ENCODE results near the gene ARHGAP10.

The ARHGAP10 gene

DNA sequence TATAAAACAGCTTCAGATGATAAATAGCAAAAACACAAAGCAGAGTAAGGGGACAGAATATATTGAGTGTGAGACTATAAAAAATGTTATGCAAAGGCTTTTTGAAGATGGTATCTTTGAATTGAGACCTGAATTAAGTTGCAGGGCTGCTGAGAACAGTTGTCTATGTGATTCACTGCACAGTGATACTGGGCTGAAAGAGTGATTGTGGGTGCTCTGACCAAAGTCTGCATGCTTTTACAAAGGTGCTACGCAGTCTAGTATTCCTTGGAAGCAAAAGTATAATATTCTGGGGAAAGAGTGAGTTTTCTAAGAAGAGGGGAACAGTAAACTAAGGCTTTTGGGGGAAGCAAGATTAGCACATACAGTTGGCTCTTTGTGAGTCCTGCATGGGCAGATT lies 234.0 kb downstream of the ARHGAP10 start:
- Histone ChIP-seq H3K4me3 (no peak overlapping the region), H3K9ac (ENCODE audit: insufficient read length) (no peak overlapping the region), H3K27ac (no peak overlapping the region), H3K9me3 (ENCODE audit: low read depth, low read length) (no peaks in the 10 kb centered on the region), H3K36me3 (ENCODE audit: insufficient read depth, low read length) (no peaks in the 10 kb centered on the region)
- DNase-seq (ENCODE audit: low read depth, low spot score) = no peak
- TF ChIP-seq POLR2AphosphoS5 (IDR thresholded peaks at IDR 0.05; ENCODE audit: borderline replicate concordance, low read depth, low read length) = no peak
- no peak for TF ChIP-seq FOXP2 (optimal IDR thresholded peaks at IDR 0.05; ENCODE audit: control extremely low read depth, extremely low read length, insufficient read depth)
- no peak for TF ChIP-seq EZH2 (IDR thresholded peaks at IDR 0.05)

DNA sequence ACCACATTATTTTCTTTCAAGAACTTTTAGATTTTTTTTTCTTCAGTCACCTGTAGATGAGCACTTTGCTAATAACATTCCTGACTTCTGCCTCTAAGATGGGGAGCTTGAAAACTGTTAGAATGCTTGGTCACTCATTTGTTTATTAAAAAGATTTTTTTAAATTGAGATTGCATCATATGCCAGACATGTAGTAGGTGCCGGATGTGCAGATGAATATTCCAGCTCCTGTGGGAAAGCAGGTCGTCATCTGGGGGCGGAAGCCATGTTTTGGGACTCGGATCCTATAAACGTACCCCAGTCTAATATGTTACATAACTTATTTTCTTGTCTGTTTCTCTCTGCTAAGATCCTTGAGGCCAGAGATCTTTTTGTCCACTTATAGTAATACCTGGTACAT lies 236.8 kb downstream of the ARHGAP10 start:
- Histone ChIP-seq H3K36me3 (ENCODE audit: insufficient read depth, low read length) (no peaks in the 10 kb centered on the region), H3K27ac (no peak overlapping the region), H3K4me3 (no peak overlapping the region), H3K9ac (ENCODE audit: insufficient read length) (no peak overlapping the region), H3K9me3 (ENCODE audit: low read depth, low read length) (no peaks in the 10 kb centered on the region)
- no peak for DNase-seq (ENCODE audit: low read depth, low spot score)
- TF ChIP-seq FOXP2 (optimal IDR thresholded peaks at IDR 0.05; ENCODE audit: control extremely low read depth, extremely low read length, insufficient read depth) (no peak), EZH2 (IDR thresholded peaks at IDR 0.05) (no peak), POLR2AphosphoS5 (IDR thresholded peaks at IDR 0.05; ENCODE audit: borderline replicate concordance, low read depth, low read length) (no peak)

DNA sequence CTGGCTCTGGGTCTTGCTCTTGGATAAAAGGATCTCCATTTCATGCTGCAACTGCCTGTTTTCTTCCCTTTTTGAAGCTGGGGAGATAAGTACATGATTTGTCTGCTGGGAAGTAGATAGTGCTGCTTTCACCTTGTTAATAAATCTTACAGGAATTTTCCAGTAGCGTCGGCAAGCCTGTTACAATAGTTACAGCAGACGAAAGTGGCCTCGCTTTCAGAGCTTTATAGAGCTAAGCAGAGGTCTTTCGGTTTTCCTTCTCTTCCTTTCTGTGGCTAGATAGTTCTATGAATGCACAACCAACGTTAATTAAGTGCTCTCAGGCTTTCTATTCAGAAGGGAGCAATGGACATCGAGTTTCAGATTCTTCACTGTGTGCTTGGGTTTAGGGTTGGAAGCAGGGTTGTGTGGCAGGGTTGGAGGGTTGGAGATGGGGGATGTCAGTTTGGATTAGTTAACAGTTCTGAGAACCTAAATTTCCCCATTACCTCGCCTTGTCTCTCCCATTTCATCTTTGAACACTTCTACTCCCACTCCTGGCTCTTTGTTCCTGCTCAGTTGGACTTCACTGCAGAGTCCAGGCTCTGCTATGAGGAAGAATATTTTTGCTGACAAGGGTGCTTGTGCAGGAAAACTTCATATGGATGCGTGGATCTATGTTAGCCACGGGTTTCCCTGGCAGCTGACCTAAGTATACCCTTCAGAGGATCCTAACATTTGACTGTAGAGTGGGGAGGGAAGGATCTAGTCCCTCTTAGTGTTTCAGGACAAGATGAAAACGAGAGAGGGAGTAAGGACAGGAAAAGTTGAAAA lies 237.9 kb downstream of the ARHGAP10 start:
- no peaks in the 10 kb centered on the region for H3K9me3 ChIP-seq (ENCODE audit: low read depth, low read length)
- no peak overlapping the region for H3K9ac ChIP-seq (ENCODE audit: insufficient read length)
- H3K4me3 ChIP-seq = no peak overlapping the region
- no peak for DNase-seq (ENCODE audit: low read depth, low spot score)
- no peaks in the 10 kb centered on the region for H3K36me3 ChIP-seq (ENCODE audit: insufficient read depth, low read length)
- H3K27ac ChIP-seq = no peak overlapping the region
- TF ChIP-seq POLR2AphosphoS5 (IDR thresholded peaks at IDR 0.05; ENCODE audit: borderline replicate concordance, low read depth, low read length) = no peak
- no peak for TF ChIP-seq EZH2 (IDR thresholded peaks at IDR 0.05)
- no peak for TF ChIP-seq FOXP2 (optimal IDR thresholded peaks at IDR 0.05; ENCODE audit: control extremely low read depth, extremely low read length, insufficient read depth)

DNA sequence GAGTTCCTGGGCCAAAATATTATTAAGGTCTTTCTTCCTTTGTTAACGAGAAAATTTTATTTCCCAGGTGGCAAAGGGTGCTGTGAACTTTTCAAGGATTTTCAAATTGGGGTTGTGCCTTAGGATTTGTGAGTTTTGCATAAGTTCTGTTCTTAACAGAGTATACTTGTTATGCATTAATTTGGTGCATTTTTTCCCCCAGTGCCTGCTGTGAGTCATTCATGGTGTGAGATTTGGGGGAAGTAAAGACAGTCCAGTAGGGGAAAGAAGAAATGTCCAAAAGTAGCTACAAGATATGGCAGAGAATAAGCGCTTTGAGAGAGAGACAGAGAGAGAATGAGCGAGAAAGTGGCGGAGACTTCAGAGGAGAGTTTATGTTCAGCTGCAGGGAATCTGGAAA lies 239.2 kb downstream of the ARHGAP10 start:
- Histone ChIP-seq H3K27ac (no peak overlapping the region), H3K4me3 (no peak overlapping the region), H3K9ac (ENCODE audit: insufficient read length) (no peak overlapping the region), H3K36me3 (ENCODE audit: insufficient read depth, low read length) (no peaks in the 10 kb centered on the region), H3K9me3 (ENCODE audit: low read depth, low read length) (no peaks in the 10 kb centered on the region)
- no peak for DNase-seq (ENCODE audit: low read depth, low spot score)
- TF ChIP-seq EZH2 (IDR thresholded peaks at IDR 0.05) (no peak), FOXP2 (optimal IDR thresholded peaks at IDR 0.05; ENCODE audit: control extremely low read depth, extremely low read length, insufficient read depth) (no peak), POLR2AphosphoS5 (IDR thresholded peaks at IDR 0.05; ENCODE audit: borderline replicate concordance, low read depth, low read length) (no peak)

DNA sequence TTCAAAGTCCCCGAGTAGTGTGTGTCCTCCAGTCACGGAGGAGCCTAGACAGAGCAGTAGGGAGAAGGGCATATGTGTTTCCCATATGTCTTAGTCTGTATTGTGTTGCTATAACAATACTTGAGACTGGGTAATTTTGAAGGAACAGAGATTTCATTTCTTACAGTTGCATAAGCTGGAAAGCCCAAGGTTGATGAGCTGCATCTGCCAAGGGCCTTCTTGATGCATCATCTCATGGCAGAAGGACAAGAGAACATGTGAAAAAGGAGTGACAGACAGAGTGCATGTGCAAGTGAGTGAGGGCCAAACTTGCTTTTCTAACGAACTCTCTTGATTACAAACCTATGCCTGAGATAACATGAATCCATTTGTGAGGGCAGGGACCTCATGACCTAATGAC lies 243.4 kb downstream of the ARHGAP10 start:
- TF ChIP-seq EZH2 (IDR thresholded peaks at IDR 0.05) (no peak), POLR2AphosphoS5 (IDR thresholded peaks at IDR 0.05; ENCODE audit: borderline replicate concordance, low read depth, low read length) (no peak), FOXP2 (optimal IDR thresholded peaks at IDR 0.05; ENCODE audit: control extremely low read depth, extremely low read length, insufficient read depth) (no peak)
- H3K4me3 ChIP-seq = no peak overlapping the region

DNA sequence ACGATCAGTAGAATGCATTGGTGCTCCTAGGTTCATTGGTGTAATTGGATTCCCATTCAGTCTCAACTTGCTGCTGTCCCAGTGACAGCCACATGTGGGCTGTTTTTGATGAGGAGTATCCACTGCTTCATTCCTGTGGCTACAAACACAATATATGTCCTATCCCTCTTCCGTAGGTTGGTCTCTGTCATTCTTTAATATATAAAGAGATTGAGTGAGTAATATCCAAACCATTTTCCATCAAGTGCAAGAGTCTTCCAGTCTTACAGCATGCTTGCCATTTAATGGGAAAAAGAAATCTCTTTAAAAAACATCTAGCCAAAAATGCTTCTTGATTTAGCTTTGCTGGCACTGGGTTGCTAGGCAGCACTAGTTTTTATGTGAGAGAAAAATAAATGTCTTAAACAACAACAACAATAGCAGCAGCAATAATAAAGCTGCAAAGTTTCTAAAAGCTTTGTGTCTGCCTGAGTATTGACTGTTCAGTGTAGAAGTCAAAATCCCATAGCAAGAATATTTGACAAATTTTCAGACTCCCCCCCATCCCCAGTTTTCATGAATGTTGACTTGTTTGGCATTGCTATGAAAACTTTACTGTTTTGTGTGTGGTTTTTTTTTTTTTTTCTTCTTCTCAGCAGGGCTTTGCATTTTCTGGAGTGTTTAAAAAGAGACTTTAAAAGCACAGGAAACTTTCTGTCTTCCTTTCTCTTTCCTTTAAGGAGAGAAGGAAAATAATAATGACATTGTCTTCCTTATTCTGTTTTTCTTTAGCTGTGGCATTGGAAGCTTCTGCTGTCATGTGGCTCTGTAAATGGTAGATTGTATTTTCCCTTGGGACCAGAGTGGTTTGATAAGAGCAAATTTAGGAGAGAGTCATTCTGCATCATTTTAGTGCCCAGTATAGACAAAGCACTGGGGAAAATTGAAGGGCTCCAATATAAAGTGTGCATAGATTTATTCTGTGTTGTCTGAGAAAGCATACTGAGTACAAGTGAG lies 244.3 kb downstream of the ARHGAP10 start:
- Histone ChIP-seq H3K9ac (ENCODE audit: insufficient read length) (no peak overlapping the region), H3K27ac (no peak overlapping the region), H3K36me3 (ENCODE audit: insufficient read depth, low read length) (no peaks in the 10 kb centered on the region), H3K4me3 (no peak overlapping the region), H3K9me3 (ENCODE audit: low read depth, low read length) (no peaks in the 10 kb centered on the region)
- no peak for TF ChIP-seq FOXP2 (optimal IDR thresholded peaks at IDR 0.05; ENCODE audit: control extremely low read depth, extremely low read length, insufficient read depth)
- TF ChIP-seq POLR2AphosphoS5 (IDR thresholded peaks at IDR 0.05; ENCODE audit: borderline replicate concordance, low read depth, low read length) = no peak
- no peak for TF ChIP-seq EZH2 (IDR thresholded peaks at IDR 0.05)
- no peak for DNase-seq (ENCODE audit: low read depth, low spot score)

More for the DNA sequence above, 243.4 kb downstream of the ARHGAP10 start:
- H3K9ac ChIP-seq (ENCODE audit: insufficient read length) = no peak overlapping the region
- H3K27ac ChIP-seq = no peak overlapping the region
- no peaks in the 10 kb centered on the region for H3K9me3 ChIP-seq (ENCODE audit: low read depth, low read length)
- H3K36me3 ChIP-seq (ENCODE audit: insufficient read depth, low read length) = no peaks in the 10 kb centered on the region
- no peak for DNase-seq (ENCODE audit: low read depth, low spot score)

DNA sequence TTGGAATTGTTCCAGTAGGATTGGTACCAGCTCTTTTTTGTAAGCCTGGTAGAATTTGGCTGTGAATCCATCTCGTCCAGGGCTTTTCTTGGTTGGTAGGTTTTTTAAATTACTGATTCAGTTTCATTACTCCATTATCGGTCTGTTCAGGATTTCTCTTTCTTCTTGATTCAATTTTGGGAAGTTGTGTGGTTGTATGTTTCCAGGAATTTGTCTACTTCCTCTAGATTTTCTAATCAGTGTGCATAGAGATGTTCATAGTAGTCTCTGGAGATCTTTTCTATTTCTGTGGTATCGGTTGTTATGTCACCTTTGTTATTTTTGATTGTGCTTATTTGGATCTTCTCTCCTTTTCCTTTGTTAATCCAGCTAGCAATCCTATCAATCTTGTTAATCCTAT lies 248.7 kb downstream of the ARHGAP10 start:
- Histone ChIP-seq H3K9me3 (ENCODE audit: low read depth, low read length) (no peaks in the 10 kb centered on the region), H3K36me3 (ENCODE audit: insufficient read depth, low read length) (no peaks in the 10 kb centered on the region), H3K9ac (ENCODE audit: insufficient read length) (no peak overlapping the region), H3K27ac (no peak overlapping the region), H3K4me3 (no peak overlapping the region)
- TF ChIP-seq FOXP2 (optimal IDR thresholded peaks at IDR 0.05; ENCODE audit: control extremely low read depth, extremely low read length, insufficient read depth) = no peak
- no peak for TF ChIP-seq EZH2 (IDR thresholded peaks at IDR 0.05)
- no peak for TF ChIP-seq POLR2AphosphoS5 (IDR thresholded peaks at IDR 0.05; ENCODE audit: borderline replicate concordance, low read depth, low read length)
- no peak for DNase-seq (ENCODE audit: low read depth, low spot score)

DNA sequence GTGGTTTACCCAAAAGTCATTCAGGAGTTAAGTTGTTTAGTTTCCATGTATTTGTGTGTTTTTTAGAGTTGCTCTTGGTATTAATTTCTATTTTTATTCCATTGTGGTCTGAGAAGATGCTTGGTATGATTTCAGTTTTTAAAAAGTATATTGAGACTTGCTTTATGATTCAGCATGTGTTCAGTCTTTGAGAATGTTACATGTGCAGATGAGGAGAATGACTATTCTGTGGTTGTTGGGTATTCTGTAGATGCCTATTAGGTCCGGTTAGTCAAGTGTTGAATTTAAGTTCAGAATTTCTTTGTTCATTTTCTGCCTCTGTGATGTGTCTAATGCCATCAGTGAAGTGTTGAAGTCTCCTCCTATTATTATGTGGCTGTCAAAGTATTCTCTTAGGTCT lies 249.4 kb downstream of the ARHGAP10 start:
- no peak for DNase-seq (ENCODE audit: low read depth, low spot score)
- TF ChIP-seq EZH2 (IDR thresholded peaks at IDR 0.05) (no peak), POLR2AphosphoS5 (IDR thresholded peaks at IDR 0.05; ENCODE audit: borderline replicate concordance, low read depth, low read length) (no peak), FOXP2 (optimal IDR thresholded peaks at IDR 0.05; ENCODE audit: control extremely low read depth, extremely low read length, insufficient read depth) (no peak)
- Histone ChIP-seq H3K36me3 (ENCODE audit: insufficient read depth, low read length) (no peaks in the 10 kb centered on the region), H3K9me3 (ENCODE audit: low read depth, low read length) (no peaks in the 10 kb centered on the region), H3K27ac (no peak overlapping the region), H3K9ac (ENCODE audit: insufficient read length) (no peak overlapping the region), H3K4me3 (no peak overlapping the region)
